ENCODE data around the gene CNTN1.
A peak's percentile ranks its signal among the peaks of the same experiment; 100 is the strongest.

CNTN1 gene

DNA sequence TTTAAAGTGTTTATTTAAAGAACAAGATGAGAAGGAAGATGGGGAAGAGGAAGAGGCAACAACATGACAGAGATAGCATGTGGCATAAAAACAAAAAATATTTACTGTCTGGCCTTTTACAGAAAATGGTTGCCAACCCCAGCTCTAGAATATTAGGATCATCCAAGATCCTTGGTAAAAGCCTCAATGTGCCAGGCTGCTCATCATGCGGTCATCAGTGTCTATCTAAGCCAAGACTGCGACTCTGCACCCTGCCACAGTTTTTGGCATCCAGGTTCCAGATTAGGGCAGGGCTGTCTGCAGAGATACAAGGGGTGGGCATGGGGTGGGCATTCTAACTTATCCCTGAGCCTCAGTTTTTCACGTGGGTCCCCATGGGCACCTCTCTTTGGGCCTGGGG is 46.9 kb upstream of the CNTN1 start:
- H4K12ac ChIP-seq (ENCODE audit: low read depth, low read length), result no peak overlapping the region
- no peak overlapping the region for H3K4me2 ChIP-seq (ENCODE audit: low read length)
- no CpG with 5 or more reads among the region's 3 CpGs for WGBS (ENCODE audit: extremely low coverage, insufficient coverage, insufficient read length)
- no peaks in the 10 kb centered on the region for H3K4me1 ChIP-seq (ENCODE audit: control insufficient read depth in 1 of 2, insufficient read depth in 2 of 2, low read length in 2 of 2)
- H4K8ac ChIP-seq (ENCODE audit: low read depth, low read length), result no peak overlapping the region
- no peaks in the 10 kb centered on the region for H3K27me3 ChIP-seq (ENCODE audit: insufficient read depth, low read length)
- no peaks in the 10 kb centered on the region for H3K9me3 ChIP-seq (ENCODE audit: insufficient read depth, low read depth, low read length)
- H3K79me2 ChIP-seq (ENCODE audit: control insufficient read depth, insufficient read depth, low read length, poor library complexity), result no peaks in the 10 kb centered on the region
- no peak overlapping the region for H2AK5ac ChIP-seq (ENCODE audit: low read length)
- H3K9ac ChIP-seq (ENCODE audit: low read length), result no peak overlapping the region
- H3K4ac ChIP-seq (ENCODE audit: low read depth, low read length), result no peak overlapping the region
- no peak overlapping the region for H3K4me3 ChIP-seq (ENCODE audit: low read depth, low read length)
- H3K23ac ChIP-seq (ENCODE audit: low read length), result no peak overlapping the region
- no peak overlapping the region for H3K14ac ChIP-seq (ENCODE audit: low read length)
- no peak overlapping the region for H3K27ac ChIP-seq (ENCODE audit: low read depth, low read length)
- no peak overlapping the region for H2BK5ac ChIP-seq (ENCODE audit: low read depth, low read length, poor library complexity)
- no peak overlapping the region for H2BK12ac ChIP-seq (ENCODE audit: low read length)
- DNase-seq, result no peak
- no peak overlapping the region for H2BK120ac ChIP-seq (ENCODE audit: insufficient read depth, low read length, poor library complexity)
- H3K36me3 ChIP-seq (ENCODE audit: control insufficient read depth in 1 of 2, insufficient read depth in 2 of 2, low read length in 2 of 2), result no peaks in the 10 kb centered on the region
- no peak overlapping the region for H2AFZ ChIP-seq (ENCODE audit: insufficient read depth, low read length, poor library complexity)
- H3K18ac ChIP-seq (ENCODE audit: low read length), result no peak overlapping the region
- H4K91ac ChIP-seq (ENCODE audit: low read depth, low read length), result no peak overlapping the region
- no peaks in the 10 kb centered on the region for H3K79me1 ChIP-seq (ENCODE audit: low read length)

DNA sequence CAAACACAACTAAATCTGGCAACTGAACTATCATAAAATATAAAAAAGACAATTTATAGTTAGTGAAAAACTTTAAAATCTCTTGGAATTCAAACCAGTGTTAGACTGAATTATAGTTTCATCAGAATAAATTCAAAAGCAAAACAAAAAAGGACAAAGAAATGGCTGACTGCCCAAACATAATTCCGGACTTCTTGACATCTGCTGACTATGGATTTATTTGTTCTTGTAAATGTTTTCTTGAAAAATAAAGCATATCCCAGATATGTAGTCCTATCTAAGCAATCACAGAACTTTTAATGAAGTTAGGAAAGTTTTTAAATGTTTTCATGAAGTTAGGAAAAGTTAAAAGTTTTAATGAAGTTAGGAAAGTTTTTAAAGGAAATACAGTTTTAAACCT is 45.8 kb upstream of the CNTN1 start:
- Histone ChIP-seq H3K27ac (ENCODE audit: low read depth, low read length) (no peak overlapping the region), H3K9ac (ENCODE audit: low read length) (no peak overlapping the region), H2AK5ac (ENCODE audit: low read length) (no peak overlapping the region), H3K4me3 (ENCODE audit: low read depth, low read length) (no peak overlapping the region), H3K23ac (ENCODE audit: low read length) (no peak overlapping the region), H3K79me2 (ENCODE audit: control insufficient read depth, insufficient read depth, low read length, poor library complexity) (no peaks in the 10 kb centered on the region), H3K9me3 (ENCODE audit: insufficient read depth, low read depth, low read length) (peaks cover 2% of the 10 kb centered on the region), H2AFZ (ENCODE audit: insufficient read depth, low read length, poor library complexity) (no peak overlapping the region), H3K18ac (ENCODE audit: low read length) (no peak overlapping the region), H3K4me2 (ENCODE audit: low read length) (no peak overlapping the region), H4K12ac (ENCODE audit: low read depth, low read length) (no peak overlapping the region), H2BK120ac (ENCODE audit: insufficient read depth, low read length, poor library complexity) (no peak overlapping the region), H3K36me3 (ENCODE audit: control insufficient read depth in 1 of 2, insufficient read depth in 2 of 2, low read length in 2 of 2) (no peaks in the 10 kb centered on the region), H4K91ac (ENCODE audit: low read depth, low read length) (no peak overlapping the region), H3K4ac (ENCODE audit: low read depth, low read length) (no peak overlapping the region), H3K79me1 (ENCODE audit: low read length) (no peaks in the 10 kb centered on the region), H4K8ac (ENCODE audit: low read depth, low read length) (no peak overlapping the region), H3K4me1 (ENCODE audit: control insufficient read depth in 1 of 2, insufficient read depth in 2 of 2, low read length in 2 of 2) (no peaks in the 10 kb centered on the region), H2BK5ac (ENCODE audit: low read depth, low read length, poor library complexity) (no peak overlapping the region), H2BK12ac (ENCODE audit: low read length) (no peak overlapping the region), H3K14ac (ENCODE audit: low read length) (no peak overlapping the region), H3K27me3 (ENCODE audit: insufficient read depth, low read length) (no peaks in the 10 kb centered on the region)
- no peak for DNase-seq
- WGBS (ENCODE audit: extremely low coverage, insufficient coverage, insufficient read length), result no CpG with 5 or more reads among the region's 1 CpG

- Histone ChIP-seq H3K4me2 (ENCODE audit: low read length) (no peak overlapping the region), H3K9me3 (ENCODE audit: insufficient read depth, low read depth, low read length) (peaks cover 2% of the 10 kb centered on the region), H3K36me3 (ENCODE audit: control insufficient read depth in 1 of 2, insufficient read depth in 2 of 2, low read length in 2 of 2) (no peaks in the 10 kb centered on the region)
These were observed 45.3 kb upstream of the CNTN1 start for GRCh38 chr12:40646911-40647310.

DNA sequence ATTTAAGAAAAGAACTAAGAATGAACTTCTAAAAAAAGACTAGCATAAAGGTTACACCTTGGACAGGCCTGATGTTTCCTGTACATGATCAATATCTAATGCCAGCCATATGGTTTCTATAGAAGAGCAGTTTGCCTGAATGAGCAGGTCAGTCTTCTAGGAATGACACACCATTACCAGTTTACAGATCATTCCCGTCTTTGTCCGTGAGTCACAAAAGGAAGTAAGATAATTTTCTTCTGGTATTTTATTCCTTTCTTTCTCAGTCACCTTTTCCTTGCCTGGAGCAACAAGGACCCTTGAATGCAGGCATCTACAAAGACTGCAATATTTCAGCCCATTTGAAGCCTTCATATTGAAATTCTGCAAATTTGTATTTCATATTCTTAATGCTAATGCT is 44.6 kb upstream of the CNTN1 start:
- H3K4me2 ChIP-seq (ENCODE audit: low read length), result no peak overlapping the region
- peaks cover 2% of the 10 kb centered on the region for H3K9me3 ChIP-seq (ENCODE audit: insufficient read depth, low read depth, low read length)
- H3K36me3 ChIP-seq (ENCODE audit: control insufficient read depth in 1 of 2, insufficient read depth in 2 of 2, low read length in 2 of 2), result no peaks in the 10 kb centered on the region
- H3K27ac ChIP-seq (ENCODE audit: low read depth, low read length), result no peak overlapping the region
- H2AK5ac ChIP-seq (ENCODE audit: low read length), result no peak overlapping the region
- H2BK12ac ChIP-seq (ENCODE audit: low read length), result no peak overlapping the region
- no peak overlapping the region for H3K18ac ChIP-seq (ENCODE audit: low read length)
- H3K4me3 ChIP-seq (ENCODE audit: low read depth, low read length), result no peak overlapping the region
- H2BK120ac ChIP-seq (ENCODE audit: insufficient read depth, low read length, poor library complexity), result no peak overlapping the region
- no peaks in the 10 kb centered on the region for H3K79me2 ChIP-seq (ENCODE audit: control insufficient read depth, insufficient read depth, low read length, poor library complexity)
- no CpG with 5 or more reads among the region's 2 CpGs for WGBS (ENCODE audit: extremely low coverage, insufficient coverage, insufficient read length)
- H4K8ac ChIP-seq (ENCODE audit: low read depth, low read length), result no peak overlapping the region
- H3K9ac ChIP-seq (ENCODE audit: low read length), result no peak overlapping the region
- no peak overlapping the region for H2BK5ac ChIP-seq (ENCODE audit: low read depth, low read length, poor library complexity)
- H3K4ac ChIP-seq (ENCODE audit: low read depth, low read length), result no peak overlapping the region
- no peaks in the 10 kb centered on the region for H3K27me3 ChIP-seq (ENCODE audit: insufficient read depth, low read length)
- H3K4me1 ChIP-seq (ENCODE audit: control insufficient read depth in 1 of 2, insufficient read depth in 2 of 2, low read length in 2 of 2), result no peaks in the 10 kb centered on the region
- H3K14ac ChIP-seq (ENCODE audit: low read length), result no peak overlapping the region
- no peak overlapping the region for H4K12ac ChIP-seq (ENCODE audit: low read depth, low read length)
- no peaks in the 10 kb centered on the region for H3K79me1 ChIP-seq (ENCODE audit: low read length)
- no peak overlapping the region for H3K23ac ChIP-seq (ENCODE audit: low read length)
- DNase-seq, result peak in 1 of 2 donors; percentile 62
- no peak overlapping the region for H2AFZ ChIP-seq (ENCODE audit: insufficient read depth, low read length, poor library complexity)
- H4K91ac ChIP-seq (ENCODE audit: low read depth, low read length), result no peak overlapping the region

More at GRCh38 chr12:40646911-40647310, 45.3 kb upstream of the CNTN1 start:
- no peaks in the 10 kb centered on the region for H3K79me2 ChIP-seq (ENCODE audit: control insufficient read depth, insufficient read depth, low read length, poor library complexity)
- H4K12ac ChIP-seq (ENCODE audit: low read depth, low read length), result no peak overlapping the region
- H2BK5ac ChIP-seq (ENCODE audit: low read depth, low read length, poor library complexity), result no peak overlapping the region
- H3K18ac ChIP-seq (ENCODE audit: low read length), result no peak overlapping the region
- H3K23ac ChIP-seq (ENCODE audit: low read length), result no peak overlapping the region
- no peak overlapping the region for H3K27ac ChIP-seq (ENCODE audit: low read depth, low read length)
- H3K14ac ChIP-seq (ENCODE audit: low read length), result no peak overlapping the region
- no peak overlapping the region for H3K4ac ChIP-seq (ENCODE audit: low read depth, low read length)
- H2BK120ac ChIP-seq (ENCODE audit: insufficient read depth, low read length, poor library complexity), result no peak overlapping the region
- H3K4me1 ChIP-seq (ENCODE audit: control insufficient read depth in 1 of 2, insufficient read depth in 2 of 2, low read length in 2 of 2), result no peaks in the 10 kb centered on the region
- no peak overlapping the region for H4K91ac ChIP-seq (ENCODE audit: low read depth, low read length)
- H3K9ac ChIP-seq (ENCODE audit: low read length), result no peak overlapping the region
- DNase-seq, result no peak
- no peak overlapping the region for H3K4me3 ChIP-seq (ENCODE audit: low read depth, low read length)
- no peak overlapping the region for H2AK5ac ChIP-seq (ENCODE audit: low read length)
- no peak overlapping the region for H2AFZ ChIP-seq (ENCODE audit: insufficient read depth, low read length, poor library complexity)
- H4K8ac ChIP-seq (ENCODE audit: low read depth, low read length), result no peak overlapping the region
- H2BK12ac ChIP-seq (ENCODE audit: low read length), result no peak overlapping the region
- H3K27me3 ChIP-seq (ENCODE audit: insufficient read depth, low read length), result no peaks in the 10 kb centered on the region
- no peaks in the 10 kb centered on the region for H3K79me1 ChIP-seq (ENCODE audit: low read length)
